ENCODE measurements around the gene CASP1. TPM values are rescaled to one million over a fixed set of nuclear protein-coding genes. Genes with fewer than 3 reads are reported as not detected.
A peak's percentile ranks its signal among the peaks of the same experiment; 100 is the strongest.
"Not testable (repeated sequence)": the region's sequence is repeated elsewhere in the genome, so short reads cannot be mapped to it uniquely, and the experiment has no call there.

The CASP1 gene
- 10 to 100 TPM in 2 of 3 donors, 1 to 10 TPM in 1; 9.4 to 15.4 (median 14.6) TPM for total RNA-seq

- TF ChIP-seq POLR2AphosphoS5 (IDR thresholded peaks at IDR 0.05) (peak in 1 of 3 donors; percentile 51), CTCF (IDR thresholded peaks at IDR 0.05) (no peak)
- Histone ChIP-seq H3K4me1 (no peaks in the 10 kb centered on the region), H3K27ac (peak within 1 kb of the TSS; percentile 78 to 83), H3K9me3 (no peaks in the 10 kb centered on the region), H3K4me3 (peak within 1 kb of the TSS; percentile 32 to 64 (median 50)), H3K36me3 (no peaks in the 10 kb centered on the region), H3K27me3 (no peaks in the 10 kb centered on the region)
- intact Hi-C loops (cut with DNase I; ENCODE audit: low total_unique reads), result no loop called here
- peak in 1 of 2 donors; percentile 68 for DNase-seq (ENCODE audit: low spot score in 2 of 2)
Observed at GRCh38 chr11:105034813-105035620, at the start of gene CASP1. TSS of gene CASP1 (minus strand) at chr11:105035144. CDS start at chr11:105035113, 31 bp downstream.

- Histone ChIP-seq H3K9me3 (no peaks in the 10 kb centered on the region), H3K4me1 (no peaks in the 10 kb centered on the region), H3K4me3 (no peak overlapping the region), H3K27me3 (no peaks in the 10 kb centered on the region), H3K27ac (no peak overlapping the region), H3K36me3 (no peaks in the 10 kb centered on the region)
- intact Hi-C loops (cut with DNase I; ENCODE audit: low total_unique reads), result no loop called here
- DNase-seq (ENCODE audit: low spot score in 2 of 2), result no peak
- no peak for TF ChIP-seq POLR2AphosphoS5 (IDR thresholded peaks at IDR 0.05)
- no peak for TF ChIP-seq POLR2A (IDR thresholded peaks at IDR 0.05)
- TF ChIP-seq CTCF (IDR thresholded peaks at IDR 0.05), result no peak
Observed at GRCh38 chr11:105081412-105082150, 46.6 kb upstream of the CASP1 start.

GRCh38 chr11:105080171-105080906, 45.4 kb upstream of the CASP1 start:
- Histone ChIP-seq H3K4me3 (peak overlapping the region in 1 of 3 donors; percentile 22), H3K27ac (peak overlapping the region in 1 of 2 donors; percentile 19)
- H3K27me3 ChIP-seq; H3K36me3 ChIP-seq; intact Hi-C loops (cut with DNase I; ENCODE audit: low total_unique reads); H3K4me1 ChIP-seq; DNase-seq (ENCODE audit: low spot score in 2 of 2); H3K9me3 ChIP-seq: not testable (repeated sequence)

- H3K4me3 ChIP-seq, result no peak overlapping the region
- no peaks in the 10 kb centered on the region for H3K9me3 ChIP-seq
- H3K27ac ChIP-seq, result peak overlapping the region in 1 of 2 donors; percentile 29
- no peaks in the 10 kb centered on the region for H3K27me3 ChIP-seq
- TF ChIP-seq CTCF (IDR thresholded peaks at IDR 0.05) (no peak), POLR2A (IDR thresholded peaks at IDR 0.05) (no peak), POLR2AphosphoS5 (IDR thresholded peaks at IDR 0.05) (no peak)
- intact Hi-C loops (cut with DNase I; ENCODE audit: low total_unique reads), result no loop called here
- DNase-seq (ENCODE audit: low spot score in 2 of 2), result no peak
- no peaks in the 10 kb centered on the region for H3K4me1 ChIP-seq
- H3K36me3 ChIP-seq, result no peaks in the 10 kb centered on the region
Observed at GRCh38 chr11:105078283-105078682, 43.3 kb upstream of the CASP1 start.

GRCh38 chr11:105077141-105077790, 42.3 kb upstream of the CASP1 start:
- DNase-seq (ENCODE audit: low spot score in 2 of 2); H3K4me1 ChIP-seq; H3K27me3 ChIP-seq; H3K36me3 ChIP-seq; H3K4me3 ChIP-seq; H3K9me3 ChIP-seq; intact Hi-C loops (cut with DNase I; ENCODE audit: low total_unique reads); H3K27ac ChIP-seq: not testable (repeated sequence)

Measured in breast epithelium (tissue), 4 donors.